GM18870 (cell line): ENCODE data around the gene SUFU.

ENCODE experiments used
- ATAC-seq: cut with Tn5 transposase; IDR thresholded peaks from one replicate; pipeline ENCODE4 v1.9.1; 2021; ENCODE audit warnings: moderate library complexity; ENCODE audit not compliant: unreplicated experiment

The SUFU gene

DNA sequence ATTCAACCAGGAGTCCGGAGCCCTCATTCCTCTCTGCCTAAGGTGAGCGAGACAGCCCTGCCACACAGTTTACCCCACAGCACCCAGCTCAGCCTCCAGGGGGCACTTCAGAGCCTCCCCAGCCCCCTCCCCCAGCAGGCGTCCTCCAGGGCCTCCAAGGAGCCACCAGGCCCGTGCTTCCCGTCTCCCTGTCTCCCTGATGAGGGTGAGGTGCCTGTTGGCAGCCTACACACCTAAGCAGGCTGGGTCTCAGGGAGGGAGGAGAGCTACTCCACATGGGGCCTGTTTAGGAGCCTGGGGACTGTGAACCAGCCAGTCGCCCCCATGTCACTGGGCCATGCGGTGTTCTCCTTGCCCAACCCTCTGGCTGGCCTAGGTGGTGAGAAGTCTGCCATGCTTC lies 111.6 kb downstream of the SUFU start:
- ATAC-seq = no peak

GRCh38 chr10:102616066-102616770 lies 112.4 kb downstream of the SUFU start:
- ATAC-seq = no peak

DNA sequence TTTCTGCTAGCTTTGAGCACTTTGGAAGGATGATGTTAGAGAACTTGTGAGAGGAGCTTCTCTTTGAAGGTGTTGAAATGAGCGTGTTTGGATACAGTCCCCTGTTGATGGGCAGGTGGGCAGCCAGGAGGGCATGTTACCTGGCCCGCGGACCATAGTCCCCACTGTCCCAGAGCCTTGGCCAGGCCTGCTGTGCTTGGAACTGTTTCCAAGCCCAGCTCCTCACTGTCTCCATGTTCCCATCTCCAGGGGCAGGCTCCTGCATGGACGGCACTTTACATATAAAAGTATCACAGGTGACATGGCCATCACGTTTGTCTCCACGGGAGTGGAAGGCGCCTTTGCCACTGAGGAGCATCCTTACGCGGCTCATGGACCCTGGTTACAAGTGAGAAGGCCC lies 113.3 kb downstream of the SUFU start:
- ATAC-seq = no peak

DNA sequence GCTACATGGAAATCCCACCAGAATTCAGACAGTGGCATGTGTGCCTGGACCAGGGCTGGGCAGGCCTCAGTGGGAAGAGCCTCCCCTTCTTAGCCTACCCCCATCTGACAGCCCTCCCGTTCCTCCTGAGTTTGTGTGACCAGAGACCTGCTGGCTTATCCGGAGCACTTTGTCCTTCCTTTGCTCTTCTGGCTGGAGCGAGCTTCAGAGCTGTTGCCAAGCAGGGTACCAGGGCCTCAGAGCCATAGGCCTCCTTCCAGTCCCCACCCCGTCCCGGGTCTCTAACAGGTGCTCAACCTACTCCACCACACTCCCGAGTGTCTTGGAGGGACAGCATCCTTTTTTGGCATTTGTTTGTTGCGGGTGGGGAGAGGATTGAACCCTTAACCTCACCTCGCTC lies 114.0 kb downstream of the SUFU start:
- no peak for ATAC-seq

DNA sequence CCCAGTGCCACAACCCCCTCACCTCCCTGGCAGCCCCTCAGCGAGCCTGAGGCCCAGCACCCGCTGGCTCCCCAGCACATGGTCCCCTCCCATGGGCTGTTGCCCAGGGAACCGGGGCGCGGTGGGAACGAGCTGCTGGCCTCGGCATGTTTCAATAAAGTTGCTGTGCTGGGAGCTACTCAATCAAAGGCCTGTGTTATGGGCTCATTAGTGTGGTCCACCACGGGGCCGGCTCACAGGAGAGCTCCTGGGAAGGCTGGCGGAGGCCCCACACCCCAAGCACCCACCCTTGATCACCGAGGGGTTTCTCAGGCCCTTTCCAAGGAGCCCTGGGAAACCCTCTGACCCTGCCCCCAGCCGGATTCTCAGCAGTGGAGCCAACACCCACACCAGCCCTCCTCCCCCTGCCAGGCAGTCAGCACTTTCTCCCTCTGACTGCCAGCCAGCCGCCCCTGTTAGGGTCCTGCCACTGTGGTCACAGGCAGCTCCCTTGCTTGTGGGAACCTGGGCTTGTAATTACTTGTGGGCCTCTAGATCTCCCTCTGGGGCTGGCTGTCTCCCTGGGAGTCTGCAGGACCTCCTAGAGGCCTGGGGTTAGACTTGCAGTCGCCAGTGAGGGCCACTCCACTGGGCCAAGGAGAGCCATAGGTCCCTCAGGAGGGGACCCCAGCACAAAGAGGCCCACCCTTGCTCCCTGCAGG lies 115.7 kb downstream of the SUFU start:
- no peak for ATAC-seq

DNA sequence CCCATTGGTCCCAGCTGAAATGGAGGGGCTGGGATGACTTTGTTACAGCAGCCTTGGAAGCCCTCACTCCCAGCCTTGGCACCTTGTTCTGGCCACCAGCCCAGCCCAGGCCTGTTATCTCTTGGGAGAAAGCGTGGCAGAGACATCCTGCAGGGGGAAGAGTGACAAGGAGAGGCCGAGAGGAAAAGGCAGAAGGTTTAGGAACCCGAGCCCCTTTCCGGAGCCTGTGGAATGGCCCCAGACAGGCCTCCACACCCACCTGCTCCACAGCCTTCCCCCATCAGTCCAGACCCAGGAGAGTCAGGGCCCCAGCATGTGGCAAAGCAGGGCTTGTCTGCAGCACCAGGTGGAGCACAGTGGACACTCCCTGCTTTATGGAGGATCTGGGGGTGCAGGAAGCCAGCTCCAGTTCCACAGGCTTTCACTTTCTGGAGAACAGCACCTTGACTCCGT lies 116.4 kb downstream of the SUFU start:
- no peak for ATAC-seq

DNA sequence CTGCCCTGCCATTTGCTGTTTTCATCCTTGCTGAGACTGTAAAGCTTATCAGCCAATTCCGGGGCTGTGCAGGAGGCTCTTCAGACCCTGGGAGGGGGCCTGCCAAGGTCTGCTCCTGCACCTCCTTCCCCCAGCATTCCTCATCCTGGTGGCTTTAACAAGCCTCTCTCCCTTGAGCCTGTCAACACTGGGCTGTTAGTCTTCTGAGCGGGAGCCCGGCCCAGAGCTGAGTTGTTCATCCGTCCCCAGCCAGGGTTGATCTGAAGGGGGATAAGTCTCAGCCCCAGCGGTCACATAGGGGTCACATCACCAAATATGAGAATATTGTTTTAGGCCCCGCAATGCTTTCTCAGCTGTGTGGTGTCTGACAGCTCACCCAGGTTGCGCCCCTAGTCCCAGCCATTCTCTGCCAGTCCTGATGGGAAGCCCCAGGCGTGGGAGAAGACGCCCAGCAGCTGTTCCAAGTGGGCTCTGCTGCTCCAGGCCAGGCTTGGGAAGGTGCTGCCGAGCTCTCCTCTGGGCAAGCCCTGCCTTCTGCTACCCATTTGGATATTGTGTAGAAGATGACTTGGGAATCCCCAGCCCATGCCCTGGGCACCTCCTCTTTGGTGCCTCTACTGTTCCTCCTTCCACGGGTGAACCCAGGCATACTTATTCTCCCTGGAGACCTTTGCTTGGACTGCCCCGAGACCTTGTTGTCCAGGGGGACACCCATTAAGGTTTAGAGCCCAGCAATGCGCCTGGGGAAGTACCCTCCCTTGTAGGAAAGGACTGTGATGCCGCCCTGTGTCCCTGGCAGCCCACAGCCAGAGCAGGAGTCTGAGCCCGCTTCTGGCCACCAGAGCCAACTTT lies 117.0 kb downstream of the SUFU start:
- no peak for ATAC-seq

GRCh38 chr10:102621443-102622325 lies 117.9 kb downstream of the SUFU start:
- no peak for ATAC-seq

DNA sequence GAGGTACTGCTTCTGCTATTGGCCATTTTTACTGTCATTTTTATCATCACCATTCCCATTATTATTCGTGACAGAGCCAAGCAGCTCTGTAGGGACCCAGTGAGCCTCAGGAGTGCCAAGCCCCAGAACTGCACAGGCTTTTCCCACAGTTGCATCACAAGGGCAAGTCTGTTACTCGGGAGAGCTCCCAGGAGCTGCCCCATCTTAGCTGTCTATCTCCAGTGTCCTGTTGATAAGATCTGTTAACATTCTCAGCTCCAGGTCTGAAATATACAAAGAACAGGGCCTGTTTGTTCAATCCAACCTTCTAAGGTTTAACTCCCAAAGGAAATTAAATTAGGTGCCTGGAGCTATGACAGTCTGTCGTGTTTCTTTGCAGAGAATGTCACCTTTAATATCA lies 120.3 kb downstream of the SUFU start:
- no peak for ATAC-seq

- no peak for ATAC-seq
Observed at GRCh38 chr10:102624751-102625645, 121.2 kb downstream of the SUFU start.

DNA sequence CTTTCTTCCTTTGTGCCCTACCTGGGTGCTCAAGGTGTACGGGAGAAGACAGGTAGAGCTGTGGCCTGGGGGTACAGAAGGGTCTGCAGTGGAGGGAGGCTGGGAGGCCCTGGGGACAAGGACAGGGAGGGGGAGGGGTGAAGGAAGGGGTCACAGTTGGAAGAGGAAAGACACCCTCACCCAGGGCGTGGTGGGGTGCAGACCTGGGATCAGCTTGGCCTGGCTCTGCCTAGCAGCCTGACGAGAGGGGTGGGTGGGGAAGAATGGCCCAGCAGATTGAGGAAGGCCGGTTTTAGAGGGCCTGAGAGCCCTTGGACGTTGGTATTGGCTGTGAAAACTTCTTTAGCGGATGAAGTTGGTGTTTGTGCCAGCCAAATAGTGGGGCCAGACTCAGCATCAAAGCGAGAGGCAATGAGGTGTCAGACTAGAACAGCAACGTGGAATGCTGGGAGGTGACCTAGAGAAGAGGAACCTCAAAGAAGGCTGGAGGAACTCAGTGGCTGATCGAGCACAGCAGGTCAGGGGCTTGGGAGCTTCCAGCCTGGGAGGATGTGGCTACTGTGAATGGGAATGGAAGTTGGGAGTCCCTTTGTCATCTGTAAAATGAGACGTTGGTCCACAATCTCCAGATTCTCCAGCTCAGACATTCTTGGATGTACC lies 122.4 kb downstream of the SUFU start:
- no peak for ATAC-seq

DNA sequence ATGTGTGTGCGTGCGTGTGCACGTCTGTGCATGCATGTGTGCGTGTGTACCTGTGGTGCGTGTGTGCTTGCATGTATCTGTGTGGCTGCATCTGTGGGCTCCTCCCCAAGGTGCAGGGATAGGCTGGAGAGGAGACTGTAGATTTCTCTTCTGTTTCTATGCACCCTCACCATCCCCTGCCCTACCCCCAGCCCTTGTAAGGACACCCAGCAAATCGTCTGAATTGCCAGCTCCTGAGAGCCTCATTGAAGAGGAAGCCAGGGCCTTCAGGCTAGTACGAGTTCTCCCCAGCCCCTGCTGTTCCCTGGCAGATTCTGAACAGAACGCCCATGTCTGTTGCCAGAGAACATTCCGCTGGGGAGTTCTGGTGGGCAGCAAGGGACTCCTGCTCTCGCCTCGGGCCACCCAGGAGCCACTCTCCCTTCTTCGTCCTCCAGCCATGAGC lies 123.5 kb downstream of the SUFU start:
- ATAC-seq = no peak

GRCh38 chr10:102627736-102628293 lies 124.0 kb downstream of the SUFU start:
- no peak for ATAC-seq

- no peak for ATAC-seq
Observed at GRCh38 chr10:102628451-102628911, 124.7 kb downstream of the SUFU start.

GRCh38 chr10:102629661-102630614 lies 126.2 kb downstream of the SUFU start:
- no peak for ATAC-seq

- no peak for ATAC-seq
Observed at GRCh38 chr10:102630663-102631062, 126.9 kb downstream of the SUFU start.
